ENCODE data around the gene DPP6.

DNA sequence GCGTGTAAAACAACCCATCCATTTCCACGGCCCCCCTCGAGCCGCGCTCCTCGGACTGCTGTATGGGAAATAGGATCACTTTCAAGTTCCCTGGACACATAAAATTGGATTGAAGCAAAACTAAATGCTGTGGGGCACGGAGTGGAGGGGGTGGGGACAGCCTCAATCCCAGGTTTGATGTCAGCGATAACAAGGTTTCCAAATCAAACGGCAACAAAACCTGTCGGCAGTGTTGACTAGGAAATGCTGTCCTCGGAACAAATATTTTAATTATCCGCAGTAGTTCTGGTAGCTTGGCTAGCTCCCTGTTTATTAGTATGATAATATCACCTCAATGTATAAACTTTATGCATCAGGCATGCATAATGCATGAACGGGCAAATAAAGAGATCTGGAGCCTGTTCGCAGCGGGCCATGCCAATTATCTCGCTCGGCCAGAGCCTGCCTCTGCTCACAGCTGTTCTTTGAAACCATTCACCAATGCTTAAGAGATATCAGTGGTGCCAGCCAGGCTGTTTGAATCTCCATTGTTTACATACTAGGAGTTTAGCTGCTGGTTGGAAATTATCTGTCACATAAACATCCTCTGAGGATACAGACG lies 789.6 kb downstream of the DPP6 start:
- TF ChIP-seq, protein P1, sequence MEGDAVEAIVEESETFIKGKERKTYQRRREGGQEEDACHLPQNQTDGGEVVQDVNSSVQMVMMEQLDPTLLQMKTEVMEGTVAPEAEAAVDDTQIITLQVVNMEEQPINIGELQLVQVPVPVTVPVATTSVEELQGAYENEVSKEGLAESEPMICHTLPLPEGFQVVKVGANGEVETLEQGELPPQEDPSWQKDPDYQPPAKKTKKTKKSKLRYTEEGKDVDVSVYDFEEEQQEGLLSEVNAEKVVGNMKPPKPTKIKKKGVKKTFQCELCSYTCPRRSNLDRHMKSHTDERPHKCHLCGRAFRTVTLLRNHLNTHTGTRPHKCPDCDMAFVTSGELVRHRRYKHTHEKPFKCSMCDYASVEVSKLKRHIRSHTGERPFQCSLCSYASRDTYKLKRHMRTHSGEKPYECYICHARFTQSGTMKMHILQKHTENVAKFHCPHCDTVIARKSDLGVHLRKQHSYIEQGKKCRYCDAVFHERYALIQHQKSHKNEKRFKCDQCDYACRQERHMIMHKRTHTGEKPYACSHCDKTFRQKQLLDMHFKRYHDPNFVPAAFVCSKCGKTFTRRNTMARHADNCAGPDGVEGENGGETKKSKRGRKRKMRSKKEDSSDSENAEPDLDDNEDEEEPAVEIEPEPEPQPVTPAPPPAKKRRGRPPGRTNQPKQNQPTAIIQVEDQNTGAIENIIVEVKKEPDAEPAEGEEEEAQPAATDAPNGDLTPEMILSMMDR (IDR thresholded peaks at IDR 0.05; ENCODE audit: insufficient read depth, low read depth, low read length), result no peak
- no peak for TF ChIP-seq EZH2 (IDR thresholded peaks at IDR 0.05; ENCODE audit: insufficient read depth, low read length)
